Measurements from ENCODE around the gene CARMIL1.

Gene CARMIL1

DNA sequence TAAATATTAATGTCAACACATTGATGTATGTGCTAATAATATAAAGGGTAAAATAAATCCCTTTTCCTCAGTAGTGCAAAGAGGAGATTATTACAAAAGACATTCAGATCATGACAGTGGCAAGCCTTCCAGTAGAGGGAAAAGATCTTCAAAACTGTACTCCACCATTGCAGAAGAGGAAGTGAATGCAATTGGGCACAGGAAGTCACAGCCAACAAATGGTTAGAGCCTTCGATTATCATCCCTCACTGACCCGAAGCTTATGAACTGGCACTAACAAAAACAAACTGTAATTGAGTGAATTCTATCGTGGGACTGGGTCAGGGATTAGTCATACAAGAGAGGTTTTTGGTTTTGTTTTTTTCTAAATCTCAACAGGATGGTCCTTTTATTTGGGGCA is 333.5 kb downstream of the CARMIL1 start:
- Histone ChIP-seq H3K36me3 (ENCODE audit: low read depth) (no peaks in the 10 kb centered on the region; the same call in 1 of the 2 replicates), H3K27ac (ENCODE audit: poor library complexity, severe bottlenecking) (no peak overlapping the region), H3K4me3 (ENCODE audit: severe bottlenecking) (no peak overlapping the region), H3K4me1 (ENCODE audit: insufficient read depth, poor library complexity, severe bottlenecking) (no peaks in the 10 kb centered on the region), H3K27me3 (ENCODE audit: insufficient read depth, poor library complexity, severe bottlenecking) (no peaks in the 10 kb centered on the region), H3K9me3 (ENCODE audit: severe bottlenecking) (no peaks in the 10 kb centered on the region)
- TF ChIP-seq, protein P1, sequence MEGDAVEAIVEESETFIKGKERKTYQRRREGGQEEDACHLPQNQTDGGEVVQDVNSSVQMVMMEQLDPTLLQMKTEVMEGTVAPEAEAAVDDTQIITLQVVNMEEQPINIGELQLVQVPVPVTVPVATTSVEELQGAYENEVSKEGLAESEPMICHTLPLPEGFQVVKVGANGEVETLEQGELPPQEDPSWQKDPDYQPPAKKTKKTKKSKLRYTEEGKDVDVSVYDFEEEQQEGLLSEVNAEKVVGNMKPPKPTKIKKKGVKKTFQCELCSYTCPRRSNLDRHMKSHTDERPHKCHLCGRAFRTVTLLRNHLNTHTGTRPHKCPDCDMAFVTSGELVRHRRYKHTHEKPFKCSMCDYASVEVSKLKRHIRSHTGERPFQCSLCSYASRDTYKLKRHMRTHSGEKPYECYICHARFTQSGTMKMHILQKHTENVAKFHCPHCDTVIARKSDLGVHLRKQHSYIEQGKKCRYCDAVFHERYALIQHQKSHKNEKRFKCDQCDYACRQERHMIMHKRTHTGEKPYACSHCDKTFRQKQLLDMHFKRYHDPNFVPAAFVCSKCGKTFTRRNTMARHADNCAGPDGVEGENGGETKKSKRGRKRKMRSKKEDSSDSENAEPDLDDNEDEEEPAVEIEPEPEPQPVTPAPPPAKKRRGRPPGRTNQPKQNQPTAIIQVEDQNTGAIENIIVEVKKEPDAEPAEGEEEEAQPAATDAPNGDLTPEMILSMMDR (IDR thresholded peaks at IDR 0.05; ENCODE audit: poor library complexity, severe bottlenecking) = no peak
- no peak for ATAC-seq (ENCODE audit: low read depth)
- no peak for DNase-seq (ENCODE audit: low spot score)

DNA sequence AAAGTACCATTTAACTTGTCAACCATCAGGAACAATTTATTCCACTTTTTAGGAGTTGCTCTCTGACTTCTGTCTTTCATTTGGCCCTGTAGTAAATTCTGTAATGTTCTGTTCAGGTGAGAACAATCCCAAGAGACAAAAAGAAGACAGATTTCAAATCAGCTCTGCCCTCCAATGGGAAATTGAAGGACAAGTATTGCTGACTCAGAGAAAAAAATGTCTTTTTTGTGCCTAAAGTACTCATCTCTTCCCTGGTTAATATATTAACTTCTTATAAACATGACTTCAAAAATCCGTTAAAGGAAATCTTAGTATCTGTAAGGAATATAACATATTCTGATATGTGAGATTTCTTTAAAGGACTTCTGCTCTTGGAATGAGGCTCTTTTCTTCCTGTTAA is 334.2 kb downstream of the CARMIL1 start:
- TF ChIP-seq, protein P1 (IDR thresholded peaks at IDR 0.05; ENCODE audit: poor library complexity, severe bottlenecking) = no peak
- Histone ChIP-seq H3K36me3 (ENCODE audit: low read depth) (no peaks in the 10 kb centered on the region; the same call in 1 of the 2 replicates), H3K27me3 (ENCODE audit: insufficient read depth, poor library complexity, severe bottlenecking) (no peaks in the 10 kb centered on the region), H3K4me1 (ENCODE audit: insufficient read depth, poor library complexity, severe bottlenecking) (no peaks in the 10 kb centered on the region), H3K9me3 (ENCODE audit: severe bottlenecking) (no peaks in the 10 kb centered on the region), H3K27ac (ENCODE audit: poor library complexity, severe bottlenecking) (no peak overlapping the region), H3K4me3 (ENCODE audit: severe bottlenecking) (no peak overlapping the region)
- ATAC-seq (ENCODE audit: low read depth) = no peak
- no peak for DNase-seq (ENCODE audit: low spot score)

DNA sequence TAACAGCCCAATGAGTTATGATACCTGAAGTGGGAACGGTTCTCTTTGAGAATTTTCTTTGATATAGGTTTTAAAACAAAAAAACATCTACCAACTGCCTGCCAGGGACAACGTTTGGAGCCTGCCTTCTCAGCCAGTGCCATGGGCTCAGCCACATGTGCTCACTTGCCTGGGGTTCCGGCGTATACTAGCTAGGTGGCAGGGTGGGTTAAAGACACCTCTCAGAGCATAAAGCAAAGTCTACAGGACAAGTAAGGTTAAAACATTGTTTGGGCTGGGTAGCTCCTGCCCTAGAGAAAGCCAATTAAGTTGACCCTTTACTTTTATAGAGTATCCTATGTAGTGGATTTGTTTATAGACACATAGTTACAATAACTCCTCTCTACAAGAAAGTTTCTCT is 334.9 kb downstream of the CARMIL1 start:
- no peak for ATAC-seq (ENCODE audit: low read depth)
- no peaks in the 10 kb centered on the region for H3K4me1 ChIP-seq (ENCODE audit: insufficient read depth, poor library complexity, severe bottlenecking)
- TF ChIP-seq, protein P1 (IDR thresholded peaks at IDR 0.05; ENCODE audit: poor library complexity, severe bottlenecking) = no peak

DNA sequence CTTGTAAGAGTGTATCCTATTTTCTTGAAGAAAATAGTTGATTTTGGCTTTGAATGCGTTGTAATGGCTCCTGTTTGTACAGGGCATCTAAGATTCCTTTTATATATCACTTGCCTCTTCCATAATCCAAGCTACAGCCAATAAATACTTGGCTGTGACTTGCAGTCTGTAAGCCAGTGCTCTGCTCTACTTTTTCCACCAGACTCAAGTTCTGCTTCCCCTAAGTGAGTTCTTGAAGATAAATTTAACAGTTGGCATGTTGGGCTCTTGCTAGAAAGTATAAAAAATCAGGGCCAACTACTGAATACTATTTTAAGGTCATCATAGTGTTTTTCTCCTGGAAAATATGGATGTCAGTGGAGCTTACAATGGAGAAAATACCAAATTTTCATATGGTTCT is 336.3 kb downstream of the CARMIL1 start:
- Histone ChIP-seq H3K4me1 (ENCODE audit: insufficient read depth, poor library complexity, severe bottlenecking) (no peaks in the 10 kb centered on the region), H3K4me3 (ENCODE audit: severe bottlenecking) (no peak overlapping the region), H3K27me3 (ENCODE audit: insufficient read depth, poor library complexity, severe bottlenecking) (no peaks in the 10 kb centered on the region), H3K9me3 (ENCODE audit: severe bottlenecking) (no peaks in the 10 kb centered on the region), H3K36me3 (ENCODE audit: low read depth) (no peaks in the 10 kb centered on the region), H3K27ac (ENCODE audit: poor library complexity, severe bottlenecking) (no peak overlapping the region)
- TF ChIP-seq, protein P1 (IDR thresholded peaks at IDR 0.05; ENCODE audit: poor library complexity, severe bottlenecking) = no peak
- DNase-seq (ENCODE audit: low spot score) = no peak
- ATAC-seq (ENCODE audit: low read depth) = no peak

More for the DNA sequence above, 334.9 kb downstream of the CARMIL1 start:
- H3K27ac ChIP-seq (ENCODE audit: poor library complexity, severe bottlenecking) = no peak overlapping the region
- H3K27me3 ChIP-seq (ENCODE audit: insufficient read depth, poor library complexity, severe bottlenecking) = no peaks in the 10 kb centered on the region
- DNase-seq (ENCODE audit: low spot score) = no peak
- H3K4me3 ChIP-seq (ENCODE audit: severe bottlenecking) = no peak overlapping the region
- H3K9me3 ChIP-seq (ENCODE audit: severe bottlenecking) = no peaks in the 10 kb centered on the region
- no peaks in the 10 kb centered on the region for H3K36me3 ChIP-seq (ENCODE audit: low read depth)

DNA sequence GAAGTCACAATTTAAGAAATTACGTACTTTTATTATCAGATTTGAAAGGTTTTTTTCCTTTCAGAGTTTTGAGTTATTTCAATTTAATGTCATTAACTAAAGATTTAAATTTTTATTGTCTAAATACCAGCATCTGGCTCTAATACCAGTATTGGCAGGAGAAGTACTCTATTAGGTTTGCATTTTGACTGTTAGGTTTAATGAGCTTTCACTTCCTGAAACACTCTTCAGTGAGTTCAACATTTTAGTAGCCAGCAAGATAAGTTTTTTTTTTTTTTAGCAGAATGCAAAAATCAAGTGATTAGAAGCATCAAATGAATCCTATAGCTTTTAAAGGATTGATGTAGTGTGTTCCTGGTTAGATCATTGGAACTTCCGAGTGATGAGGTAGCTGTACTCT is 338.8 kb downstream of the CARMIL1 start:
- TF ChIP-seq, protein P1 (IDR thresholded peaks at IDR 0.05; ENCODE audit: poor library complexity, severe bottlenecking) = no peak
- no peak for DNase-seq (ENCODE audit: low spot score)
- Histone ChIP-seq H3K9me3 (ENCODE audit: severe bottlenecking) (no peaks in the 10 kb centered on the region), H3K36me3 (ENCODE audit: low read depth) (no peaks in the 10 kb centered on the region), H3K27me3 (ENCODE audit: insufficient read depth, poor library complexity, severe bottlenecking) (no peaks in the 10 kb centered on the region), H3K4me3 (ENCODE audit: severe bottlenecking) (no peak overlapping the region), H3K27ac (ENCODE audit: poor library complexity, severe bottlenecking) (no peak overlapping the region), H3K4me1 (ENCODE audit: insufficient read depth, poor library complexity, severe bottlenecking) (no peaks in the 10 kb centered on the region)
- no peak for ATAC-seq (ENCODE audit: low read depth)
